Measurements from ENCODE around the gene TACC3. TPM values are rescaled to one million over a fixed set of nuclear protein-coding genes. Genes with fewer than 3 reads are reported as not detected.

TACC3 gene
- total and polyA plus RNA-seq, 7 experiments from 2014 or later, result 70.5 to 165 (median 123) TPM

GRCh38 chr4:1749826-1750225 lies 28.5 kb downstream of the TACC3 start:
- Mint-ChIP-seq H3K9me3 (no peaks in the 10 kb centered on the region), H3K4me3 (no peak overlapping the region), H3K4me1 (peaks cover 0 to 2% (median 0%) of the 10 kb centered on the region in 7 donors), H3K27ac (no peak overlapping the region), H3K36me3 (peaks cover 0 to 2% (median 0%) of the 10 kb centered on the region in 5 donors), H3K27me3 (no peaks in the 10 kb centered on the region)
- intact Hi-C loops (cut with micrococcal nuclease), result no loop called here
- H3K4me1 ChIP-seq (ENCODE audit: control insufficient read depth in 2 of 2, insufficient read depth in 2 of 2, low read length in 2 of 2), result peaks cover 0 to 10% of the 10 kb centered on the region in 2 donors
- no peaks in the 10 kb centered on the region for H3K27me3 ChIP-seq (ENCODE audit: control insufficient read depth in 2 of 2, insufficient read depth in 2 of 2, low read length in 2 of 2)
- no peaks in the 10 kb centered on the region for H3K9me3 ChIP-seq (ENCODE audit: control insufficient read depth in 2 of 3, low read length in 3 of 3)
- H3K27ac ChIP-seq (ENCODE audit: low read depth, low read length), result no peak overlapping the region
- ChIA-PET POLR2A (no interaction called here), CTCF (no interaction called here)
- no peak overlapping the region for H3K4me3 ChIP-seq (ENCODE audit: low read length)
- no peak for ATAC-seq
- DNase-seq, result no peak
- peaks cover 0 to 4% (median 0%) of the 10 kb centered on the region in 3 experiments for H3K36me3 ChIP-seq (ENCODE audit: control insufficient read depth in 2 of 3, insufficient read depth in 3 of 3, low read length in 3 of 3)

DNA sequence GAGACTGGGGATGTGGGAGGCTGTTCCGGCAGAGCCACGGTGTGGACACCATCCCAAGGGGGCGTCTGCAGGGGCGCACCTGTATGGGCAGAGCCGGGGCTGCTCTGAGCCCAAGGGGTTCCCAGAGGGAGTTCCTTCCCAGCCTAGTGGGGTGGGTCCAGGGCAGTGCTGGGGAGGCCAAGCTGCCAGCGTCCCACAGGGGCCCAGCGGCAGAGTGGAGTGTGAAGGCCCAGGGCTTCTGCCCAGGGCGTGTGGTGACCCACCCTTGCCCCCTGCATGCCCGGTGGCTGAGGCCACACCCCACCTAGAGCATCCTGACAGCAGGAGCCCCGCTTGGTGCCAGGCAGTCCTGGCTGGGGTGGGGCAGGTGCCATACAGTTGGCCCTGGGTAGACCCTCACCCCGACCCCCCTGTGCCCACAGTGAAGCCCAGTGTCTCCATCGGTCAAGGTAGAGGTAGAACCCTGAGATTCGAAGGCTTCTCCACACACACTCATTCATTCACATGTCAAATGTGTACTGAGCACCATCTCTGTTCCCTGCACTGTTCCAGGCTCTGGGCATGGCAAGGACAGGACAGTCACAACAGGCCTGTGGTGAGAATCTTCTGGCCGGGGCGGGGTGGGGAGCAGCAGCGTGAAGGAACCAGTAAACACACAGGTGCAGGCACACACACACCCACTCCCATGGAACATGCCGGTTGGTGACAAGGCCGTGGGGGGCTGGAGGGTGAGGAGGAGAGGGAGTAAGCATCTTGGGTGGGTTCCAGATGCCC lies 29.2 kb downstream of the TACC3 start:
- Mint-ChIP-seq H3K9me3 (no peaks in the 10 kb centered on the region), H3K27ac (peak overlapping the region in 1 of 9 donors; percentile 31), H3K36me3 (no peaks in the 10 kb centered on the region), H3K4me1 (peaks cover 0 to 3% (median 0%) of the 10 kb centered on the region in 7 donors), H3K4me3 (no peak overlapping the region), H3K27me3 (no peaks in the 10 kb centered on the region)
- intact Hi-C loops (cut with micrococcal nuclease), result no loop called here
- Histone ChIP-seq H3K4me1 (ENCODE audit: control insufficient read depth in 2 of 2, insufficient read depth in 2 of 2, low read length in 2 of 2) (peaks cover 0 to 10% of the 10 kb centered on the region in 2 donors), H3K9me3 (ENCODE audit: control insufficient read depth in 2 of 3, low read length in 3 of 3) (no peaks in the 10 kb centered on the region), H3K27me3 (ENCODE audit: control insufficient read depth in 2 of 2, insufficient read depth in 2 of 2, low read length in 2 of 2) (no peaks in the 10 kb centered on the region), H3K4me3 (ENCODE audit: low read length) (no peak overlapping the region), H3K27ac (ENCODE audit: low read depth, low read length) (no peak overlapping the region), H3K36me3 (ENCODE audit: control insufficient read depth in 2 of 3, insufficient read depth in 3 of 3, low read length in 3 of 3) (no peaks in the 10 kb centered on the region)
- CTCF ChIA-PET, result interaction anchor here (0.6 to 2.5 kb wide), 2 partner anchors 89 to 149 kb away, joined by 3 to 11 read pairs; no protein-coding TSS in a partner anchor
- DNase-seq (no peak), ATAC-seq (no peak)
- POLR2A ChIA-PET, result no interaction called here

DNA sequence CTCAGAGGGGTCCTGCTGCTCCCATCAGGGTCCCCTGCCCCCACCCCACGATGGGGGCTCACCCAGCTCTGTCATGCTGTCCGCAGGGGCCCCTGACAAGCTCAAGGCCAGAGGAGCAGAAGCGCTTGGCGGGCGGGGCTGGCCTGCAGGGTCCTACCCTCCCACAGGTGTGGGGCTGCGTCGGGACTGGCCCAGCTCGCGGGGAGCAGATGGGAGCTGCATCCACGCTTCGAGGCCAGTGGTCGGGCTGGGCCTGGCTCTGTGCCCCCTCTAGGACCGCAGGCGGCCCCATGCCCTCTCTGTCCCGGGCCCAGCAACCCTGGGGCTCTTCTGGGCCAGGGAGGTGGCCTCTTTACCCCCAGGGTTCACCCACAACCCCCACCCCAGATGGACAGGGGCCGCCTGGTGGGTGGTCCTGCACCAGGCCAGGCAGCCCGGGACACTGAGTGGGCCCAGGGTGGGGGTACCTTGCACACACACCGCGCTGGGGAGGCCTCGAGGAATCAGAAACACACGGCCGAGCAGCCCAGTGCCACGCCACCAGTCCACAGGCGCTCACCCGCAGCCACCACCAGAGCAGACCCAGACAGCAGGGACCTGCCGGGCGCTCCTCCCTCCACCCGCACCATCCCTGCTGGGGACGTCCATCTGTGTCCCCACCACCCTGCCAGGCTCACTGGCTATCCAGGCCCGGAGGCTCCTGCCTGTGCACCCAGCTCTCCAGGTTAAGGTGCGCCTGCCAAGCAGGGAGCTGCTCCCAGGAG lies 30.0 kb downstream of the TACC3 start:
- Mint-ChIP-seq H3K27ac (no peak overlapping the region), H3K27me3 (no peaks in the 10 kb centered on the region), H3K4me3 (no peak overlapping the region), H3K4me1 (peaks cover 0 to 3% (median 0%) of the 10 kb centered on the region in 7 donors), H3K9me3 (no peaks in the 10 kb centered on the region), H3K36me3 (no peaks in the 10 kb centered on the region)
- intact Hi-C loops (cut with micrococcal nuclease), result no loop called here
- no peaks in the 10 kb centered on the region for H3K27me3 ChIP-seq (ENCODE audit: control insufficient read depth in 2 of 2, insufficient read depth in 2 of 2, low read length in 2 of 2)
- H3K9me3 ChIP-seq (ENCODE audit: control insufficient read depth in 2 of 3, low read length in 3 of 3), result no peaks in the 10 kb centered on the region
- no peak overlapping the region for H3K27ac ChIP-seq (ENCODE audit: low read depth, low read length)
- ChIA-PET POLR2A (no interaction called here), CTCF (interaction anchor here (0.6 to 2.5 kb wide), 2 partner anchors 88 to 148 kb away, joined by 3 to 11 read pairs; no protein-coding TSS in a partner anchor)
- ATAC-seq (no peak), DNase-seq (no peak)
- H3K4me1 ChIP-seq (ENCODE audit: control insufficient read depth in 2 of 2, insufficient read depth in 2 of 2, low read length in 2 of 2), result peaks cover 0 to 10% of the 10 kb centered on the region in 2 donors
- H3K4me3 ChIP-seq (ENCODE audit: low read length), result no peak overlapping the region
- no peaks in the 10 kb centered on the region for H3K36me3 ChIP-seq (ENCODE audit: control insufficient read depth in 2 of 3, insufficient read depth in 3 of 3, low read length in 3 of 3)

DNA sequence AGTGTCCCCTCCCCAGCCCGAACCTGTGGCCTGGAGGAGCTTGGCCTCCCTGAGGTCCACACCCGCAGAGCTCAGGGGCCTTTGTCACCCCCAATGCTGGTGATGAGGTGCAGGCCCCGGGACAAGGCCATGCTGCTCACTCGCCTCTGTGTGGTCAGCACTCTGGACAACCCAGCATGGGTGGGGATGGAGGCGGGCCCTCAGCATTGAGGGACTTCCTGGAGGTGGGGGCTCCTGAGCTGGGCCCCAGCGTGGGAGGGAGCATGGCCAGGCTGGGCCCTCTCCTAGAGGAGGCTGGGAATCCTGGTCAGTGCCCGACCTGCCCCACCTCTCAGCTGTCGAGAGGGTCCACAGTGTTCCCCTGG lies 30.6 kb downstream of the TACC3 start:
- Histone ChIP-seq H3K36me3 (ENCODE audit: control insufficient read depth in 2 of 3, insufficient read depth in 3 of 3, low read length in 3 of 3) (no peaks in the 10 kb centered on the region), H3K27me3 (ENCODE audit: control insufficient read depth in 2 of 2, insufficient read depth in 2 of 2, low read length in 2 of 2) (no peaks in the 10 kb centered on the region), H3K4me3 (ENCODE audit: low read length) (no peak overlapping the region), H3K27ac (ENCODE audit: low read depth, low read length) (no peak overlapping the region), H3K9me3 (ENCODE audit: control insufficient read depth in 2 of 3, low read length in 3 of 3) (no peaks in the 10 kb centered on the region), H3K4me1 (ENCODE audit: control insufficient read depth in 2 of 2, insufficient read depth in 2 of 2, low read length in 2 of 2) (peaks cover 0 to 10% of the 10 kb centered on the region in 2 donors)
- ATAC-seq (no peak), DNase-seq (no peak)
- ChIA-PET POLR2A (no interaction called here), CTCF (interaction anchor here (2.5 kb wide), 1 partner anchor 147 kb away, joined by 11 read pairs; no protein-coding TSS in a partner anchor)
- H3K9me3 Mint-ChIP-seq, result no peaks in the 10 kb centered on the region
- H3K36me3 Mint-ChIP-seq, result no peaks in the 10 kb centered on the region
- peak overlapping the region in 1 of 10 donors; percentile 39 for H3K4me3 Mint-ChIP-seq
- intact Hi-C loops (cut with micrococcal nuclease), result no loop called here
- H3K4me1 Mint-ChIP-seq, result peaks cover 0 to 3% (median 0%) of the 10 kb centered on the region in 7 donors
- no peaks in the 10 kb centered on the region for H3K27me3 Mint-ChIP-seq
- no peak overlapping the region for H3K27ac Mint-ChIP-seq

- no peak for ATAC-seq
These were observed 31.1 kb downstream of the TACC3 start for GRCh38 chr4:1752284-1753041.

DNA sequence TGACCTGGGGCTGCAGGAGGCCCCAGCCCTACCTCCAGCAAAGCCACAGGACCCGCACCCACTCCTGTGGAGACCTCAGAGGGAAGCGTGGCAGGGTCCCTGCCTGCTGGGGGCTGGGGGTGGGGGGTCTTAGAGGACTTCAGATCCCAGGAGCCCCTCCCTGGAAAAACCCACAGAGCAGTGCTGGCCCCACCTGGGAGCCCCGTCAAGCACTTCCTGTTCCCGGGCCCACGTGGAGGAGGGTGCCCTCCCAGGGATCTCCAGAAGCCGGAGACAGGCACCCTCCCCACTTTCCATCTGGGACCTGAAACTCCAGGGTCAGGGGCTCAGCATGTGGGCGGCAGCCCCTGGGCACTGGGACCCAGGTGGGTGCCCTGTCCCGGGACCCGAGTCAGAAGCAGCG lies 32.0 kb downstream of the TACC3 start:
- intact Hi-C loops (cut with micrococcal nuclease), result no loop called here
- Histone ChIP-seq H3K36me3 (ENCODE audit: control insufficient read depth in 2 of 3, insufficient read depth in 3 of 3, low read length in 3 of 3) (no peaks in the 10 kb centered on the region), H3K4me1 (ENCODE audit: control insufficient read depth in 2 of 2, insufficient read depth in 2 of 2, low read length in 2 of 2) (peaks cover 0 to 10% of the 10 kb centered on the region in 2 donors), H3K4me3 (ENCODE audit: low read length) (no peak overlapping the region), H3K27me3 (ENCODE audit: control insufficient read depth in 2 of 2, insufficient read depth in 2 of 2, low read length in 2 of 2) (no peaks in the 10 kb centered on the region), H3K27ac (ENCODE audit: low read depth, low read length) (no peak overlapping the region), H3K9me3 (ENCODE audit: control insufficient read depth in 2 of 3, low read length in 3 of 3) (no peaks in the 10 kb centered on the region)
- Mint-ChIP-seq H3K4me3 (peak overlapping the region in 2 of 10 donors; percentile 33 to 39), H3K27me3 (no peaks in the 10 kb centered on the region), H3K4me1 (peaks cover 0 to 3% (median 0%) of the 10 kb centered on the region in 7 donors), H3K9me3 (no peaks in the 10 kb centered on the region), H3K36me3 (no peaks in the 10 kb centered on the region), H3K27ac (peak overlapping the region in 1 of 9 donors; percentile 74)
- ChIA-PET POLR2A (no interaction called here), CTCF (no interaction called here)
- DNase-seq (no peak), ATAC-seq (no peak)

More at GRCh38 chr4:1752284-1753041, 31.1 kb downstream of the TACC3 start:
- peak overlapping the region in 1 of 9 donors; percentile 74 for H3K27ac Mint-ChIP-seq
- ChIA-PET POLR2A (no interaction called here), CTCF (interaction anchor here (0.6 to 2.5 kb wide), 3 partner anchors 39 to 147 kb away, joined by 3 to 11 read pairs (median 3); no protein-coding TSS in a partner anchor)
- peaks cover 0 to 3% (median 0%) of the 10 kb centered on the region in 7 donors for H3K4me1 Mint-ChIP-seq
- H3K9me3 Mint-ChIP-seq, result no peaks in the 10 kb centered on the region
- no peaks in the 10 kb centered on the region for H3K27me3 ChIP-seq (ENCODE audit: control insufficient read depth in 2 of 2, insufficient read depth in 2 of 2, low read length in 2 of 2)
- H3K27me3 Mint-ChIP-seq, result no peaks in the 10 kb centered on the region
- no peaks in the 10 kb centered on the region for H3K36me3 Mint-ChIP-seq
- peak overlapping the region in 2 of 10 donors; percentile 12 to 39 for H3K4me3 Mint-ChIP-seq
- H3K27ac ChIP-seq (ENCODE audit: low read depth, low read length), result no peak overlapping the region
- peaks cover 0 to 10% of the 10 kb centered on the region in 2 donors for H3K4me1 ChIP-seq (ENCODE audit: control insufficient read depth in 2 of 2, insufficient read depth in 2 of 2, low read length in 2 of 2)
- H3K9me3 ChIP-seq (ENCODE audit: control insufficient read depth in 2 of 3, low read length in 3 of 3), result no peaks in the 10 kb centered on the region
- H3K4me3 ChIP-seq (ENCODE audit: low read length), result no peak overlapping the region
- no peaks in the 10 kb centered on the region for H3K36me3 ChIP-seq (ENCODE audit: control insufficient read depth in 2 of 3, insufficient read depth in 3 of 3, low read length in 3 of 3)
- intact Hi-C loops (cut with micrococcal nuclease), result no loop called here
- DNase-seq, result peak in 2 of 9 donors; percentile 11 to 66
